ENCODE results near the gene ZMAT5.

ZMAT5 gene

DNA sequence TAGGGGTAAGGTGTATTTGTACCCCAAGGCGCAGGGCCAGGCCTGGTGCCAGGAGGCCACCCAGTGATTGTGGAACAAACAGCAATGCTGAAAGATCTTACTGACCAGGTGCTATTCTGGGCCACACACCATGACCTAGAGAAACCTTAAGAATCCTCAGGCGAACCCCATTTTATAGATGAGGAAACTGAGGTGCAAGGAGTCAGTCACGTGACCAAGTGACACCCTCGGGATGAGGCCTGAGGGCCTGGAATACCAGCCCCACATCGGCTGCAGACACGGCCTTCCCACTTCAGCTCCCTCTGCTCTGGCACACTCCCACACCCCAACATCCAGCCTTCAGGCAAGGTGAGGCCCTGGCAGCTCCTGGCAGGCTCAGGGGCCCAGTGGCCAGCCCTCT lies 33.9 kb downstream of the ZMAT5 start:
- no peak overlapping the region for H3K4me3 ChIP-seq (ENCODE audit: low read depth, low read length)
- DNase-seq (ENCODE audit: low read depth) = no peak
- TF ChIP-seq, protein P1, sequence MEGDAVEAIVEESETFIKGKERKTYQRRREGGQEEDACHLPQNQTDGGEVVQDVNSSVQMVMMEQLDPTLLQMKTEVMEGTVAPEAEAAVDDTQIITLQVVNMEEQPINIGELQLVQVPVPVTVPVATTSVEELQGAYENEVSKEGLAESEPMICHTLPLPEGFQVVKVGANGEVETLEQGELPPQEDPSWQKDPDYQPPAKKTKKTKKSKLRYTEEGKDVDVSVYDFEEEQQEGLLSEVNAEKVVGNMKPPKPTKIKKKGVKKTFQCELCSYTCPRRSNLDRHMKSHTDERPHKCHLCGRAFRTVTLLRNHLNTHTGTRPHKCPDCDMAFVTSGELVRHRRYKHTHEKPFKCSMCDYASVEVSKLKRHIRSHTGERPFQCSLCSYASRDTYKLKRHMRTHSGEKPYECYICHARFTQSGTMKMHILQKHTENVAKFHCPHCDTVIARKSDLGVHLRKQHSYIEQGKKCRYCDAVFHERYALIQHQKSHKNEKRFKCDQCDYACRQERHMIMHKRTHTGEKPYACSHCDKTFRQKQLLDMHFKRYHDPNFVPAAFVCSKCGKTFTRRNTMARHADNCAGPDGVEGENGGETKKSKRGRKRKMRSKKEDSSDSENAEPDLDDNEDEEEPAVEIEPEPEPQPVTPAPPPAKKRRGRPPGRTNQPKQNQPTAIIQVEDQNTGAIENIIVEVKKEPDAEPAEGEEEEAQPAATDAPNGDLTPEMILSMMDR (conservative IDR thresholded peaks at IDR 0.05; ENCODE audit: low read depth, low read length) = no peak

DNA sequence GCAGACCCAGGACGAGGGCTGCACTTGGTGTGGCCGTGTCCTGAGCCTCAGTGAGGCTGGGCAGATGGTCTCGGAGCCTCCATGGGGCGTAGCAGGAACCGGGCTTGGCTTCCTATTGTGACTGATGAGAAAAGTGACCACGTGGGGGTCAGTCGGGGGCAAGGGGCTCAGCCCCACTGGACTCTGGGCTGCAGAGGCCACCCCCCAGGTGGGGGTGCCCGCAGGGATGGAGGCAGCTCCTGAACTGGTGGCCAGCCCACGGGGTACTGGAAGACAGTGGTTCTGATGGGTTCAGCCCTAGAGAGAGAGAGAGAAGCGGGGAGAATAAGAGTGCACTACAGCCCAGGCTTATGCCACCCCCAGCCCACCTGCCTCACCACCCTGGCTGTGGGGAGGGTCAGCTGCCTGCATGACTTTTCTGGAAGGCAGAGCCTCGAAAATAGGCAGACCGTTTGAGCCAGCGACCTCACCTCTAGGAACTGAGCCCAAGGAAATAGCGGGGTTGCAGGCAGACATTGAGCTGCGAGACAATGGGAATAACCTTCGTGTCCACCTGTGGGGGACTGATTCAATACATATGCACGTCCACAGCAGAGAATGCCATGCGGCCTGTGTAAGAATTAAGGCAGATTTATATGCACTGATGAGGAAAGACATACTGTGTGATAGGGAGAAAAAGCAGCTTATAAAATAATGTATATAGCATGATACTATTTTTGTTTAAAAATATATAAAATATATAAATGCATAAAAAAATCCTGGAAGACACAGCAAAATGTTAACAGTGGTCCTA lies 35.6 kb downstream of the ZMAT5 start:
- TF ChIP-seq, protein P1 (conservative IDR thresholded peaks at IDR 0.05; ENCODE audit: low read depth, low read length) = no peak
- no peak for DNase-seq (ENCODE audit: low read depth)
- H3K4me3 ChIP-seq (ENCODE audit: low read depth, low read length) = no peak overlapping the region

DNA sequence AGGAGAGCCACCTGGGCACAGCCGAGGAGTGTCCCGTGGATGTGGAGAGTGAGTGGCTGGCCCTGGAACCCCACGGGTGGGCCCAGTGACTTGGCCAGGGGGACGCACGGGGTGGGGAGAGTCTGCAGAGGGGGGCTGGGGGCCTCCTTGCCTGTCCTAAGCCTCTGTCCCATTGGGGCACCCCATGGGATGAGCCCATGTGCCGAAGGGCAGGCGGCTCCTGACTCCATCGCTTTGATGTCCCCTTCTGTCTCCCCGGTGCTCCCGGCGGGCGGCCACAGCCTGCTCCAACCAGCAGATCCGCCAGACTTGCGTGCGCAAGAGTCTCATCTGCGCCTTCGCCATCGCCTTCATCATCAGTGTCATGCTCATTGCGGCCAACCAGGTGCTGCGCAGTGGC lies 37.6 kb downstream of the ZMAT5 start:
- H3K4me3 ChIP-seq (ENCODE audit: low read depth, low read length) = no peak overlapping the region
- TF ChIP-seq, protein P1 (conservative IDR thresholded peaks at IDR 0.05; ENCODE audit: low read depth, low read length) = no peak
- DNase-seq (ENCODE audit: low read depth) = no peak

DNA sequence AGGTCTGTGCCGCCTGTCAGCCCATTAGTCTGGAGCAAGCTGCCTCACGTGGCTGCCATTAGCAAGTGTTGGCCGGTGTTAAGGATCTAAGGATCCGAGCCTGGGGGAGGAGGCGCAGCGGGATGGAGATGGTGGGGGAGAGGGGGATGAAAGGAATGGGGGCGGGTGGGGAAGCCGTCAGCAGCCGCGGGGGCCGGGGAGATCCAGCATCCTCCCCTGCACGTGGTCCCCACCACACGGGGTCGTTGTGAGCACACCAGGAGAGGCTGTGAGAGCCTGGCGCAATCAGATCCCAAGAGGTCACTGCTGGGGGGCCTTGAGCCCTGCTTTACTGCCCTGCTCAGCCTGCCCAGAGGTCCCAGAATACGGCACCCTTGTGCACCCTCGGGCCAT lies 39.7 kb downstream of the ZMAT5 start:
- TF ChIP-seq, protein P1 (conservative IDR thresholded peaks at IDR 0.05; ENCODE audit: low read depth, low read length) = peak; percentile 49
- DNase-seq (ENCODE audit: low read depth) = peak; percentile 47
- H3K4me3 ChIP-seq (ENCODE audit: low read depth, low read length) = no peak overlapping the region

DNA sequence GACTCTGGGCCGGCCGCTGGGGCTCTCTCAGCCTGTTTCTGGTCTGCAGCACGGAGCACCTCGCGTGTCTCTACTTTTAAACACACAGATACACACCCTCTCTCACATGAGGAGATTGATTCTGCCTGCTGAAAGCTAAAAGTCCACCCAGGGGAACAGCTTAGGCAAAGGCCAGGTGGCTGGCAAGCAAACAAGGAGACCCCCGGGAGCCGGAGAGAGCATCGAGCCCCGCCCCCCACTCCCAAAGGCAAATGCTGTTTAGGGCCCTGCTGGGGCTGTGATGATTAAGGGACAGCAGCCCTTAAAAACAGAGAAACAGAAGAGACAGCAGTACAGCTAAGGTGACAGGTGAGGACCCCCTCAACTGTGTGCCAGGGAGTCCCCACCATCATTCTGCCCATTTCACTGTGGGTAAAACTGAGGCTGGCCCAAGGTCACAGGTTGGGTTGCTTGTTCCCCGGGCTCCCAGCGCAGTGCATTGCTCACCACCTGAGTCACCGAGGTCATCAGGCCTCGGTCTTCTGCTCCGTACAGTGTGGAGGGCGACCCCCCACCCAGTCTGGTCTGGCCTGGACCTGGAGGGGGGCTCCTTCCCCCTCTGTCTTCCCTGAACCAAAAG lies 40.2 kb downstream of the ZMAT5 start:
- H3K4me3 ChIP-seq (ENCODE audit: low read depth, low read length) = no peak overlapping the region
- TF ChIP-seq, protein P1 (conservative IDR thresholded peaks at IDR 0.05; ENCODE audit: low read depth, low read length) = no peak
- DNase-seq (ENCODE audit: low read depth) = no peak

DNA sequence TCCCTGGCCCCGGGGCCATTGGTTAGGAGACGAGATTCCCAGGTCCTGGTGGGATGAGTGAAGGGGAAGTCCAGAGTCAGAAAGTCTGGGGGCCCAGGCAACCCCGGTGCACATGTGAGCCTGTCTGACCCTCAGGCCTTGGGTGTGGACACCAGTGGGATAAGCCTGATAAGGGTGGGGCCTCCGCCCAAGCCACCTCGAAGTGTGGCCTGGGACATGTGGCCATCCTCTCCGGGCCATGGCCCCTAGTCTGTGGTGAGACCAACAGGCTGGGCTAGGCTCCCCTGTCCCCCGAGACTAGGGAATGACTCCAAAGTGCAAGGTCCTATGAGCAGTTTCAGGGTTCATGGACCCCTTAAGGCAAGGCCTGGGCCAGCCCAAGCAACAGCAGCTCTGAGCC lies 40.7 kb downstream of the ZMAT5 start:
- no peak overlapping the region for H3K4me3 ChIP-seq (ENCODE audit: low read depth, low read length)
- TF ChIP-seq, protein P1 (conservative IDR thresholded peaks at IDR 0.05; ENCODE audit: low read depth, low read length) = no peak
- no peak for DNase-seq (ENCODE audit: low read depth)

DNA sequence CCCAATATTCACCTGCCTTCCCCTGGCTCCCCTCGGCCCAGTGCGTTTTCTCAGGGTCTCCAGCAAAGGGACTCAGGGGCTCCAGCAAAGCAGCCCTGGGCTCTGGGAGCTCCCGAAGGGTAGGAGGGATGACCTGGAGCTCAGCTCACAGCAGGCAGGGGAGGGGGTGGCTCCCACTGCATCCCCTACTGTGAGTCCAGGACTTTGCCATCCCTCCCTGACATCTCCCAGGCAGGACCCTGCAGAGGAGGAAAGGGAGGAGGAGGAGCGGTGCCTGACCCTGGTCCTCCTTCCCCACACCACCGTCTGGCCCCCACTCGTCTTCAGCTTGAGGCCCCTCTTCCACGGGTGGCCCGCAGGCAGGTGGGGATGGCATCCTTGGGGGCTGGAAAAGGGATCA lies 42.0 kb downstream of the ZMAT5 start:
- no peak overlapping the region for H3K4me3 ChIP-seq (ENCODE audit: low read depth, low read length)
- TF ChIP-seq, protein P1 (conservative IDR thresholded peaks at IDR 0.05; ENCODE audit: low read depth, low read length) = no peak
- DNase-seq (ENCODE audit: low read depth) = no peak
